H54 (cell line): ENCODE results near the gene TGM5.
"Not testable (repeated sequence)": the region's sequence is repeated elsewhere in the genome, so short reads cannot be mapped to it uniquely, and the experiment has no call there.

Experiments
- DNase-seq: peaks from one replicate; pipeline ENCODE4 v3.0.0; 2011; ENCODE audit warnings: low spot score, mixed read lengths; ENCODE audit not compliant: insufficient read length
- FAIRE-seq: peaks from 3 replicates; lab custom pipeline; 2011; peaks lifted over from hg19 to GRCh38; lab: Jason Lieb, UNC
- POLR2A ChIP-seq: IDR thresholded peaks from 2 replicates; pipeline ENCODE4 v1.6.1; 2011; ENCODE audit warnings: low read depth, mild to moderate bottlenecking, low read length

Gene TGM5

DNA sequence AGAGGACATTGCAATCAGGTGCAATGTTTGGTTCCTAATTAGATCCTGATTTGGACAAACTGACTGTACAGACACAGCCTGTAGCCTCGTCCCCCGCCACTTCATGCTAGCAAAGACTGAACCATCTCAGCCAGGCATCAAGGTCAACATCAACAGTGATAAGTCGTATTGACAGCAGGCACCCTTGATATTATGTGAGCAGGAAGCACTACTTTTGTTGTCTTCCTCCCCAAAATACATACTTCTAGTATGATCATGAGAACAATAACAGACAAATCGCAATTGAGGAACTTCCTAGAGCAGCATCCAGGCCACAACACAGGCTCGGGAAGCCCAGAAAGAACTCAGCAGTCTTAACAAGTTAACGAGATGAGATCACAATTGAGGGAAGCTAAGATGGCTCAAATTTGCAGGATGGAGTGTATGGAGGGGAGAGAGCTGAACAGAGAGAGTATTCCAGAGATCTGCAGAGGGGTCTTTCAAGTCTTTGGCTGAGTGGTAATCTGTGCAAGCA is 20.4 kb downstream of the TGM5 start:
- no peak for FAIRE-seq
- TF ChIP-seq POLR2A = no peak
- no peak for DNase-seq

DNA sequence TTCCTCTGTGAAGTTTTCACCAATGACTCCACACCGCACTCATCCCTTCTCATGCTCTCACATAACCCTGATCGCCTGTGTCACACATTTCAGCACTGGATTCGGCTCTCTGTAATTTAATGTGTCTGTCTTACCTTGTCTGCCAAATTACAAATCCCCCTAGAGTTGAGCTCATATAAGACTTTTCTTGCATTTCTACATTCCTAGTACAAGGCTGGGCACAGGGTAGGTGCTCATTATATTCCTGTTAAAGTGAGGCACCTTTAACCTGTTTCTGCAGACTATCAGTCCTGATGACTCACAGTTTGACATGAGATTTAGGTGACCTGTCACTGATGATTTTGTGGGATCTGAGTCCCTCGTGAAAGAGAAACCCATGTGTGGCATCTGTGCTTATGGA is 22.6 kb downstream of the TGM5 start:
- FAIRE-seq (no peak), DNase-seq (no peak)
- no peak for TF ChIP-seq POLR2A

DNA sequence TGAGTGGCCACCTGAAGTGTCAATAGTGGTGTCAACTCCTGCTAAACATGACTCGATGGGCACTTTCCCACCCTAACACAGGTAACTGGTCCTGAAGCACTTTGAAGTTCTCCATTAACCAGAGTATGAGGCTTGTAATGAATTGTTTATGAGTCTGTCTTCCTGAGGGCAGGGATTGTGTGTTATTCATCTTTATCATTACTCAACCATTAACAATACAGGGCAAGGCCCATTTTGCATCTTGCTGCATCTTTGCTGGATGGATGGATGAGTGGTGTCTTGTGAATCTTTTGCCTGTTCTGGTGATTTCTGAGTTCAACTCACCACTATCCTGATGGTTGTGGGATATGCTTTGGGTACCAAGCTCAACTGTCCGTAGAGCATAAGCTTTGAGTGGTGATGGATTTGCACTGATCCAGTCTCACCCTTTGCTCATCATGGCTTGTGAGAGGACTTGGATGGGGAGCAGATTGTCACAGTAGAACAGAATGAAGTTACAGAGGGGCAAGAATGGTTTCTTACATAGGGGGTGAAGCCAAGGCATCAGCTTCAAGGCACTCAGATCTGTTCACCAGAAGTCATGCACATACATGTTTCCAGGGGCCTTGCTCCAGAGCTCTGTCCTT is 23.6 kb downstream of the TGM5 start:
- FAIRE-seq (no peak), DNase-seq (no peak)
- TF ChIP-seq POLR2A = no peak

- no peak for TF ChIP-seq POLR2A
- DNase-seq (no peak), FAIRE-seq (no peak)
Observed at GRCh38 chr15:43242616-43243015, 24.1 kb downstream of the TGM5 start.

DNA sequence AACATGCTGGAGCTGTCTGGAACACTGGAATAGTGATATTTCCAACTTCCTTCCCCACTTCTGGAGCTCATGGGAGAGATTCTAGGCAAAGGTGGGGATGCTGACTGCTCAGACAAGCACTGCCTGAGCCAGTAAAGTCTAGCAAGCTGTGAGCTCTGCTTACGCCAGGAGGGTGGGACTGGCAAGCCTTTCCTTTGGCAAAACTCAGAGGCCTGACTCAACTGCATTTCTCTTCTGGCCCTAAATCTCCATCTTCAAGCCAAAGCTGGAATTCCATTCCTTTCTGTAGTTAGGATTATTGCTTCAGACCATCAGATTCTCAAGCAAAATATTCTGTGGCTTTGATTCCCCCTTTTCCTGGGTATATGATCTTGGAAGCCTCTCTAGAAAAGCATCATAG is 25.6 kb downstream of the TGM5 start:
- FAIRE-seq (no peak), DNase-seq (no peak)
- no peak for TF ChIP-seq POLR2A

DNA sequence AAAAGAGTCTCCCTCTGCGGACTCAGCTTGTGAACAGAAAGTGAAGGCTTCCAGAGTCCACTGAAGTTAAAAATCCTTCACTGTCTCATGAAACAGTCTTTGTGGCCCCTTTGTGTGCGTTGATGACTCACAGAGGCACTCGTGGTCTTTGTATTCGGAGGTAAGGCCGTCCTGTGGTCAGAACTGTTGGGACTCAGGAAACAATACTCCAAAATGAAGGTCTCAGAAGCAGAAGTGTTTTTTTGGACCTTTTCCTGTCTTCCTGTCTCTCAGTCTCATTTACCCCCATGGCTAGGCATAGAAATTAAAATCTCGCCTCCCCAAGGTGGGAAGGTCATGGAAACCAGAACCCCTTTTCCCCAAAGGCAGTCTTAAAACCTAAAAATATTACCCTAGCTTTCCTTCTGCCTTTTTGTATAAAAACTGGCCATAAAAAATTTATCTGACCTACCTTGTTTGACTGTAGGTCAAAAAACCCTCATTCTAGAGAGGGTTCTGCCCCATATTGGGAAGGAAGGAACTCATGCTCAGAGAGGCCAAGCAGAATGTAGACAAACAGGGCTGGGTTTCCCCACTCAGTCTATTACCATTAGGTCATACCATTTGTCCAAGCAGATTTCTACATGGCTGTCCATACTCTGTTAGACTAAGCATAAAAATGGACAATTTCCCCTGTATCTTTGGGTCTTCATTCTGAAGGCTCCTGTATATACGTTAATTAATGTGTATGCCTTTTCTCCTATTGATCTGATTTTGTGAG is 26.8 kb downstream of the TGM5 start:
- no peak for FAIRE-seq
- no peak for TF ChIP-seq POLR2A

DNA sequence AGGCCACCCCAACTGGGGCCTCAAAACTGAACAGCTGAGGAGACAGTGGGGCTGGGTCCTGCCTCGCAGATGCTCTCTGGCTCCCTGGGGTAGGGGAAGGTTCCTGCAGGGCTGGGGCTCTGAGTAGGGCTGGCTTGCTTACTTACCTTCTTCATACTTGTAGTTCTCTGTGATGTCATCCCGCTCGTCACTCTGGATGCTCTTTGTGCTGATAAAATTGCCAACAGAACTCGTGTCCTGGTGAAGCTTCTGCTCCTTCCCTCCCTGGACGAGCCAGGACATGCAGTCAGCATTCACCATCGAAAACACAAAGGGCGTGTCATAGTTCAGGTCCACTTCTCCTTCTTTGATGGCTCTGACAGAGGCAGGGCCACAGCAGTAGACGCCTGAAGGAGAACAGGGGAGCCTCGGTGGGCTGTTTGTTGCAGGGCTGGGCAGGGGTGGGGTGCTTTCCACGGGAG is 28.0 kb downstream of the TGM5 start:
- TF ChIP-seq POLR2A = no peak
- DNase-seq (no peak), FAIRE-seq (no peak)

More for the DNA sequence above, 26.8 kb downstream of the TGM5 start:
- DNase-seq = no peak

GRCh38 chr15:43237842-43238470 is 28.8 kb downstream of the TGM5 start:
- TF ChIP-seq POLR2A = no peak
- FAIRE-seq = no peak
- no peak for DNase-seq

- no peak for FAIRE-seq
- no peak for TF ChIP-seq POLR2A
- DNase-seq = no peak
Observed at GRCh38 chr15:43235536-43235935, 31.2 kb downstream of the TGM5 start.

GRCh38 chr15:43232289-43232874 is 34.3 kb downstream of the TGM5 start:
- no peak for DNase-seq
- no peak for FAIRE-seq
- no peak for TF ChIP-seq POLR2A

GRCh38 chr15:43230640-43231115 is 36.0 kb downstream of the TGM5 start:
- no peak for DNase-seq
- no peak for FAIRE-seq
- no peak for TF ChIP-seq POLR2A

DNA sequence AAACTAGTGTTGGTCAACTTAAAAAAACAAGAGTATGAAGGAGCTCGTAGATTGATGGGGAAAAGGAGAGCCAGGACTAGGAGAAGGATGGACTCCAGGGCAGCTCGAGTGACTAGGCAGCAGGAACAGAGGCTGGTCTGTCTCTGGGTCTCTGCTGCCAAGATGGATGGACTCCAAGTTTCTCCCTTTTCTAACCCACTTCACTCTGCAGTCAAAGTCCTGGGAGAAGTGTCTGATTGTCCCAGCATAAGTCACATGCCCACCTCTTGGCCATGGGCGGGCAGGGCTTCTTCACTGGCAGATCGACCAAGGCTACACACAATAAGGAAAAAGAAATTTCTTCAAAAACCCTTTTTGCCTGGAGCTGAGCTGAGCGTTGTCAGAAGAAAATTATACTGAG is 36.8 kb downstream of the TGM5 start:
- no peak for DNase-seq
- no peak for TF ChIP-seq POLR2A
- no peak for FAIRE-seq

DNA sequence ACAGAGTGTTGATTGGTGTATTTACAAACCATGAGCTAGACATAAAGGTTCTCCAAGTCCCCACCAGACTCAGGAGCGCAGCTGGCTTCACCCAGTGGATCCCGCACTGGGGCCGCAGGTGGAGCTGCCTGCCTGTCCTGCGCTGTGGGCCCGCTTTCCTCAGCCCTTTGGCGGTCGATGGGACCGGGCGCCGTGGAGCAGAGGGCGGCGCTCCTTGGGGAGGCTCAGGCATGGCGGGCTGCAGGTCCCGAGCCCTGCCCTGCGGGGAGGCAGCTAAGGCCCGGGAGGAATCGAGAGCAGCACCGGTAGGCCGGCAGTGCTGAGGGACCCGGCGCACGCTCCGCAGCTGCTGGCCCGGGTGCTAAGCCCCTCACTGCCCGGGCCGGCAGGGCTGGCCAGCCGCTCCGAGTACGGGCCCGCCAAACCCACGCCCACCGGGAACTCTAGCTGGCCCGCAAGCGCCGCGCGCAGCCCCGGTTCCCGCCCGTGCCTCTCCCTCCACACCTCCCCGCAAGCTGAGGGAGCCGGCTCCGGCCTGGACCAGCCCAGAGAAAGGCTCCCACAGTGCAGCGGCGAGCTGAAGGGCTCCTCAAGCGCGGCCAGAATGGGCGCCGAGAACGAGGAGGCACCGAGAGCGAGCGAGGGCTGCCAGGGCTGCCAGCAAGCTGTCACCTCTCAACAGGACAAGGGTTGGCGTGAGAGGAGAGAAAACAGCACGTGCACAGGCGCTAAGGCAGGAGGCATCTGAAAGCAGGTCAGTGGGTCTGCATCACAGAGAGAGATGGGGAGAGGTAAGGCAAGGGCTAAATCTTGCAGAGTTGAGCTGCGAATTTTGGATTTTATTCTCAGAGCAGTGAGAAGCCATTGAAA is 40.1 kb downstream of the TGM5 start:
- DNase-seq (no peak), FAIRE-seq (no peak)
- no peak for TF ChIP-seq POLR2A

GRCh38 chr15:43225950-43226255 is 40.8 kb downstream of the TGM5 start:
- not testable (repeated sequence) for DNase-seq

More at GRCh38 chr15:43225950-43226255, 40.8 kb downstream of the TGM5 start:
- not testable (repeated sequence) for FAIRE-seq
